ENCODE results near the gene CENPP.

The CENPP gene

DNA sequence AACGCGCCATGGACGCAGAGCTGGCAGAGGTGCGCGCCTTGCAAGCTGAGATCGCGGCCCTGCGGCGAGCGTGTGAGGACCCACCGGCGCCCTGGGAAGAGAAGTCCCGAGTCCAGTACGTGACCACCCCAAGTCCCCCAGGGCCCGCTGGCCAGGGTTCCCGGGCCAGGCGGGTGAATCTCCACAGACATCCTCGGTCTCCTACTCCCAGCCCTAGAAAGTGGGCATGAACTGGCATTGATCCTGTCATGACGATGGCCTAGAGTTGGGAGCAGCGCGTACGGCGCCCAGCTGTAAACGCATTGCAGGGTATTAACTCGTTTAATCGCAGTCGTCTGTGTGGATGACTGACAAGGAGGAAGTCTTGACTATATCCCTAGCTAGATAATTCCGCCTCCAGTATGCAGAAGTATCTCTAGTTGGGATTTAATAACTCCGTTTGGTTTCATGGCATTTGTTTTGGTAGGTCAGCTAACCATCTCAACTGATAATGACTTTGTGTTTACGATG lies 293 bp downstream of the CENPP start:
- H3K27ac ChIP-seq: no peak overlapping the region
- H3K9ac ChIP-seq (ENCODE audit: insufficient read length): peak overlapping the region; percentile 96
- peaks cover 20% of the 10 kb centered on the region for H3K36me3 ChIP-seq (ENCODE audit: insufficient read depth, low read length)
- H3K4me3 ChIP-seq: peak overlapping the region; percentile 96
- TF ChIP-seq POLR2AphosphoS5 (IDR thresholded peaks at IDR 0.05; ENCODE audit: borderline replicate concordance, low read depth, low read length) (no peak), FOXP2 (optimal IDR thresholded peaks at IDR 0.05; ENCODE audit: control extremely low read depth, extremely low read length, insufficient read depth) (no peak), EZH2 (IDR thresholded peaks at IDR 0.05) (no peak)
- DNase-seq (ENCODE audit: low read depth, low spot score): no peak
- no peaks in the 10 kb centered on the region for H3K9me3 ChIP-seq (ENCODE audit: low read depth, low read length)

GRCh38 chr9:92327283-92327850 lies 1.6 kb downstream of the CENPP start:
- peaks cover 10% of the 10 kb centered on the region for H3K36me3 ChIP-seq (ENCODE audit: insufficient read depth, low read length)
- TF ChIP-seq POLR2AphosphoS5 (IDR thresholded peaks at IDR 0.05; ENCODE audit: borderline replicate concordance, low read depth, low read length) (no peak), EZH2 (IDR thresholded peaks at IDR 0.05) (no peak), FOXP2 (optimal IDR thresholded peaks at IDR 0.05; ENCODE audit: control extremely low read depth, extremely low read length, insufficient read depth) (no peak)
- H3K9ac ChIP-seq (ENCODE audit: insufficient read length): no peak overlapping the region
- no peak overlapping the region for H3K27ac ChIP-seq
- no peak for DNase-seq (ENCODE audit: low read depth, low spot score)
- H3K9me3 ChIP-seq (ENCODE audit: low read depth, low read length): no peaks in the 10 kb centered on the region
- H3K4me3 ChIP-seq: no peak overlapping the region; the same call in 1 of the 2 replicates

- Histone ChIP-seq H3K36me3 (ENCODE audit: insufficient read depth, low read length) (peaks cover under 1% of the 10 kb centered on the region), H3K9ac (ENCODE audit: insufficient read length) (peak overlapping the region; percentile 11), H3K27ac (no peak overlapping the region), H3K4me3 (no peak overlapping the region), H3K9me3 (ENCODE audit: low read depth, low read length) (no peaks in the 10 kb centered on the region)
- TF ChIP-seq FOXP2 (optimal IDR thresholded peaks at IDR 0.05; ENCODE audit: control extremely low read depth, extremely low read length, insufficient read depth): no peak
- no peak for DNase-seq (ENCODE audit: low read depth, low spot score)
These were observed 2.5 kb downstream of the CENPP start for GRCh38 chr9:92328225-92328624.

DNA sequence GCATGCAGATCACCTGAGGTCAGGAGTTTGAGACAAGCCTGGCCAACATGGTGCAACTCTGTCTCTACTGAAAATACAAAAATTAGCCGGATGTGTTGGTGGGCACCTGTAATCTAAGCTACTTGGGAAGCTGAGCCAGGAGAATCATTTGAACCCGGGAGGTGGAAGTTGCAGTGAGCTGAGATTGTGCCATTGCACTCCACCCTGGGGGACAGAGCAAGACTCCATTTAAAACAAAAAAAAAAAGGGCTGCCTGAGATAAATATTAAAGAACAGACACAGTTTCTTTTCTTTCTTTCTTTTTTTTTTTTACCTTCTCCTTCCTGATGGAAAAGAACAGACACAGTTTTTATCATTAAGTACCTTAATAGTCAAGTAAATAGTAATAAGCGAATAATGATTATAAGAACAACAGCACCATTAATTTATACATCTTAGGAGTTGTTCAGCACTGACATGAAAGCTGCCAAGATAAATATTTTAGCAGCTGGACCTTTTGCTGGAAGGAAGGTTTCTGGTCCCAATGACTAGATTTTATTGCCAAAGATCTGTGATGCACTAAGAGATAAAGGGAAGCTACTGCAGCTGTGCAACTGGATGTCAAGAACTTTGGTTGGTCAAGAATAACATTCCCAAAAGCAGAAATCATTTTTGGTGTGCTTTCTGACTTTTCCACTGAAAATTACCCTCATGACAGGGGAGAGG lies 7.0 kb downstream of the CENPP start:
- Histone ChIP-seq H3K9ac (ENCODE audit: insufficient read length) (no peak overlapping the region), H3K36me3 (ENCODE audit: insufficient read depth, low read length) (peaks cover 15% of the 10 kb centered on the region; the same call in 1 of the 2 replicates), H3K9me3 (ENCODE audit: low read depth, low read length) (no peaks in the 10 kb centered on the region), H3K27ac (no peak overlapping the region), H3K4me3 (no peak overlapping the region)
- TF ChIP-seq EZH2 (IDR thresholded peaks at IDR 0.05): no peak
- no peak for TF ChIP-seq FOXP2 (optimal IDR thresholded peaks at IDR 0.05; ENCODE audit: control extremely low read depth, extremely low read length, insufficient read depth)
- no peak for TF ChIP-seq POLR2AphosphoS5 (IDR thresholded peaks at IDR 0.05; ENCODE audit: borderline replicate concordance, low read depth, low read length)
- no peak for DNase-seq (ENCODE audit: low read depth, low spot score)

GRCh38 chr9:92333282-92333634 lies 7.5 kb downstream of the CENPP start:
- peaks cover 16% of the 10 kb centered on the region; the same call in 1 of the 2 replicates for H3K36me3 ChIP-seq (ENCODE audit: insufficient read depth, low read length)
- DNase-seq (ENCODE audit: low read depth, low spot score): no peak
- no peak overlapping the region for H3K27ac ChIP-seq
- H3K9ac ChIP-seq (ENCODE audit: insufficient read length): no peak overlapping the region
- no peak overlapping the region for H3K4me3 ChIP-seq
- TF ChIP-seq POLR2AphosphoS5 (IDR thresholded peaks at IDR 0.05; ENCODE audit: borderline replicate concordance, low read depth, low read length): no peak
- no peak for TF ChIP-seq FOXP2 (optimal IDR thresholded peaks at IDR 0.05; ENCODE audit: control extremely low read depth, extremely low read length, insufficient read depth)
- no peak for TF ChIP-seq EZH2 (IDR thresholded peaks at IDR 0.05)
- H3K9me3 ChIP-seq (ENCODE audit: low read depth, low read length): no peaks in the 10 kb centered on the region

DNA sequence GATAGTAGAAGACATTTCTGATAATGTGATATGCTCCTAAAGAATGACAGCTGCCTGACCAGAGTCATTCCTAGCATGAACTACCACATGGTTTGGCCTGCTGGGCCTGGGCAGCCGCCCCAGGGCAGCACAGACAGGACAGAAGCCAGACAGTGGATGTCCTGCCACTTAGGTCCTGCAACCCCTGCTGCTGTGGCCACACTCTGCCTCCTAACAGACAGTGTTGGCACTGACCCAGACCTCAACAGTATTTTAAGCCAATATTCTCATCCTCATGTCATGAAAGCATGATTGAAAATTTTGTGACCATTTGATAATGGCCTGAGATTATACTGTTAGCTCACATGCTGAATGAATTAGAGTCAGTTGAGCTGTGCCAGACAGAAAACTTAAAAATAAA lies 15.8 kb downstream of the CENPP start:
- H3K9me3 ChIP-seq (ENCODE audit: low read depth, low read length): no peaks in the 10 kb centered on the region
- H3K27ac ChIP-seq: no peak overlapping the region
- DNase-seq (ENCODE audit: low read depth, low spot score): no peak
- TF ChIP-seq EZH2 (IDR thresholded peaks at IDR 0.05) (no peak), POLR2AphosphoS5 (IDR thresholded peaks at IDR 0.05; ENCODE audit: borderline replicate concordance, low read depth, low read length) (no peak), FOXP2 (optimal IDR thresholded peaks at IDR 0.05; ENCODE audit: control extremely low read depth, extremely low read length, insufficient read depth) (no peak)
- H3K9ac ChIP-seq (ENCODE audit: insufficient read length): no peak overlapping the region
- no peak overlapping the region for H3K4me3 ChIP-seq
- peaks cover 27% of the 10 kb centered on the region for H3K36me3 ChIP-seq (ENCODE audit: insufficient read depth, low read length)

GRCh38 chr9:92342825-92343488 lies 17.2 kb downstream of the CENPP start:
- Histone ChIP-seq H3K36me3 (ENCODE audit: insufficient read depth, low read length) (peaks cover 24% of the 10 kb centered on the region), H3K9ac (ENCODE audit: insufficient read length) (no peak overlapping the region), H3K27ac (no peak overlapping the region; the same call in 1 of the 2 replicates), H3K4me3 (no peak overlapping the region), H3K9me3 (ENCODE audit: low read depth, low read length) (no peaks in the 10 kb centered on the region)
- no peak for DNase-seq (ENCODE audit: low read depth, low spot score)
- TF ChIP-seq POLR2AphosphoS5 (IDR thresholded peaks at IDR 0.05; ENCODE audit: borderline replicate concordance, low read depth, low read length): no peak
- TF ChIP-seq EZH2 (IDR thresholded peaks at IDR 0.05): no peak
- TF ChIP-seq FOXP2 (optimal IDR thresholded peaks at IDR 0.05; ENCODE audit: control extremely low read depth, extremely low read length, insufficient read depth): no peak

DNA sequence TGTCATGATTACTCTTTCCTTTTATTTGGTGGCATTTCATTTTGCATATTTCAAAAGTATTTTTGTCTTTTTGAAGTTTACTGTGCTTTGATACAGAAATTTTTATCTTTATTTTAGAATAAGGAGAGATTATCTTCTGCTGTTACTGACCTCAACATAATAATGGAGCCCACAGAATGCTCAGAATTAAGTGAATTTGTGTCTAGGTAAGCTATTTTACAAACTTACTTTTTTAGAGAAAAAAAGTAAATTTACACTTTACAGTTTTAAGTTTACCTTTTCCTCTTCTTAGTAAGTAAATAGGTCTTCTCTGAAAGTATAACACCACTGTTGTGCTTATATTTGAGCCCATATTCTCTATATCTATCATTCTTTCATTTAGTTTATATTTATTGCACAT lies 19.8 kb downstream of the CENPP start:
- no peak overlapping the region for H3K9ac ChIP-seq (ENCODE audit: insufficient read length)
- peaks cover 14% of the 10 kb centered on the region for H3K36me3 ChIP-seq (ENCODE audit: insufficient read depth, low read length)
- TF ChIP-seq POLR2AphosphoS5 (IDR thresholded peaks at IDR 0.05; ENCODE audit: borderline replicate concordance, low read depth, low read length) (no peak), EZH2 (IDR thresholded peaks at IDR 0.05) (no peak), FOXP2 (optimal IDR thresholded peaks at IDR 0.05; ENCODE audit: control extremely low read depth, extremely low read length, insufficient read depth) (no peak)
- H3K27ac ChIP-seq: no peak overlapping the region
- H3K4me3 ChIP-seq: no peak overlapping the region
- no peaks in the 10 kb centered on the region for H3K9me3 ChIP-seq (ENCODE audit: low read depth, low read length)
- no peak for DNase-seq (ENCODE audit: low read depth, low spot score)

Measured in SK-N-MC (cell line).